ENCODE results near the gene SH2B3. TPM values are rescaled to one million over a fixed set of nuclear protein-coding genes. Genes with fewer than 3 reads are reported as not detected.

The SH2B3 gene
- total and polyA plus RNA-seq, 2 donors (not counting 1 experiment from before 2014, with no cell fraction given): 21.9 to 69.4 TPM

- CTCF ChIA-PET: no interaction called here
- peaks cover 3 to 5% of the 10 kb centered on the region in 2 donors for H3K4me1 ChIP-seq (ENCODE audit: control insufficient read depth in 2 of 2, insufficient read depth in 2 of 2, low read length in 2 of 2)
- Mint-ChIP-seq H3K9me3 (ENCODE audit: insufficient read depth) (no peaks in the 10 kb centered on the region), H3K4me3 (no peak overlapping the region), H3K4me1 (peaks cover 3% of the 10 kb centered on the region), H3K27ac (no peak overlapping the region), H3K27me3 (no peaks in the 10 kb centered on the region)
- no peaks in the 10 kb centered on the region for H3K27me3 ChIP-seq (replicated peaks in 1 of 4; ENCODE audit: control extremely low read depth in 1 of 4, control insufficient read depth in 3 of 4, insufficient read depth in 4 of 4, low read length in 3 of 4)
- no peak overlapping the region for H3K4me2 ChIP-seq (replicated peaks; ENCODE audit: low read depth, low read length, poor library complexity, severe bottlenecking)
- peaks cover 8 to 28% of the 10 kb centered on the region in 2 experiments for H3K36me3 ChIP-seq (replicated peaks in 1 of 2; ENCODE audit: control extremely low read depth in 1 of 2, control insufficient read depth in 1 of 2, extremely low read depth in 1 of 2, insufficient read depth in 2 of 2, low read length in 1 of 2)
- H3K4me3 ChIP-seq (ENCODE audit: control extremely low read depth in 1 of 5, extremely low read depth in 1 of 5, insufficient read depth in 1 of 5, low read depth in 2 of 5, low read length in 4 of 5): no peak overlapping the region
- H3K9me3 ChIP-seq (ENCODE audit: control extremely low read depth in 1 of 3, control insufficient read depth in 2 of 3, insufficient read depth in 1 of 3, low read length in 2 of 3): no peaks in the 10 kb centered on the region
- no peak overlapping the region for H3K27ac ChIP-seq (ENCODE audit: low read length in 2 of 2)
- ATAC-seq (ENCODE audit: low read depth) (no peak), DNase-seq (no peak)
- H2AFZ ChIP-seq (ENCODE audit: insufficient read depth, low read depth, low read length, poor library complexity, severe bottlenecking): no peak overlapping the region
- no peaks in the 10 kb centered on the region for H4K20me1 ChIP-seq (ENCODE audit: control insufficient read depth, insufficient read depth, low read length, poor library complexity, severe bottlenecking)
- intact Hi-C loops (cut with micrococcal nuclease): no loop called here
- H3K79me2 ChIP-seq (ENCODE audit: control insufficient read depth, insufficient read depth, low read length): no peaks in the 10 kb centered on the region
- no peak overlapping the region for H3K9ac ChIP-seq (ENCODE audit: low read length)
- POLR2A ChIA-PET: no interaction called here
- WGBS (ENCODE audit: insufficient coverage): no CpG with 5 or more reads among the region's 4 CpGs
- no peak for TF ChIP-seq EZH2 (IDR thresholded peaks at IDR 0.05; ENCODE audit: borderline replicate concordance, insufficient read depth, low read depth, low read length, poor library complexity, severe bottlenecking)
- TF ChIP-seq CTCF (IDR thresholded peaks at IDR 0.05): no peak
These were observed 62.1 kb downstream of the SH2B3 start for GRCh38 chr12:111467857-111468241.

- TF ChIP-seq EZH2 (IDR thresholded peaks at IDR 0.05; ENCODE audit: borderline replicate concordance, insufficient read depth, low read depth, low read length, poor library complexity, severe bottlenecking) (no peak), CTCF (IDR thresholded peaks at IDR 0.05) (no peak)
- no peak overlapping the region for H2AFZ ChIP-seq (ENCODE audit: insufficient read depth, low read depth, low read length, poor library complexity, severe bottlenecking)
- ChIA-PET POLR2A (no interaction called here), CTCF (no interaction called here)
- WGBS (ENCODE audit: insufficient coverage): no CpG with 5 or more reads among the region's 2 CpGs
- no peak overlapping the region for H3K4me2 ChIP-seq (replicated peaks; ENCODE audit: low read depth, low read length, poor library complexity, severe bottlenecking)
- no peak overlapping the region for H3K27ac ChIP-seq (ENCODE audit: low read length in 2 of 2)
- no peaks in the 10 kb centered on the region for H3K9me3 ChIP-seq (ENCODE audit: control extremely low read depth in 1 of 3, control insufficient read depth in 2 of 3, insufficient read depth in 1 of 3, low read length in 2 of 3)
- Mint-ChIP-seq H3K4me3 (no peak overlapping the region), H3K9me3 (ENCODE audit: insufficient read depth) (no peaks in the 10 kb centered on the region), H3K27me3 (no peaks in the 10 kb centered on the region), H3K4me1 (no peaks in the 10 kb centered on the region), H3K27ac (no peak overlapping the region)
- ATAC-seq (ENCODE audit: low read depth) (no peak), DNase-seq (no peak)
- no peaks in the 10 kb centered on the region for H3K27me3 ChIP-seq (replicated peaks in 1 of 4; ENCODE audit: control extremely low read depth in 1 of 4, control insufficient read depth in 3 of 4, insufficient read depth in 4 of 4, low read length in 3 of 4)
- H3K4me1 ChIP-seq (ENCODE audit: control insufficient read depth in 2 of 2, insufficient read depth in 2 of 2, low read length in 2 of 2): no peaks in the 10 kb centered on the region
- H3K9ac ChIP-seq (ENCODE audit: low read length): no peak overlapping the region
- peaks cover 8 to 28% of the 10 kb centered on the region in 2 experiments for H3K36me3 ChIP-seq (replicated peaks in 1 of 2; ENCODE audit: control extremely low read depth in 1 of 2, control insufficient read depth in 1 of 2, extremely low read depth in 1 of 2, insufficient read depth in 2 of 2, low read length in 1 of 2)
- intact Hi-C loops (cut with micrococcal nuclease): no loop called here
- H3K79me2 ChIP-seq (ENCODE audit: control insufficient read depth, insufficient read depth, low read length): no peaks in the 10 kb centered on the region
- H4K20me1 ChIP-seq (ENCODE audit: control insufficient read depth, insufficient read depth, low read length, poor library complexity, severe bottlenecking): no peaks in the 10 kb centered on the region
- no peak overlapping the region for H3K4me3 ChIP-seq (ENCODE audit: control extremely low read depth in 1 of 5, extremely low read depth in 1 of 5, insufficient read depth in 1 of 5, low read depth in 2 of 5, low read length in 4 of 5)
These were observed 63.7 kb downstream of the SH2B3 start for GRCh38 chr12:111469401-111469800.
